Mucosa of stomach (tissue), 1 donor: ENCODE results near the gene WIPF3.

ENCODE experiments used
- H3K27me3 ChIP-seq: one replicate; pipeline ENCODE4 v1.7.0; 2013; ENCODE audit warnings: mild to moderate bottlenecking, low read length; ENCODE audit not compliant: control insufficient read depth, insufficient read depth
- H3K36me3 ChIP-seq: one replicate; pipeline ENCODE4 v1.7.0; 2013; ENCODE audit warnings: low read length; ENCODE audit not compliant: control insufficient read depth, insufficient read depth
- H3K4me1 ChIP-seq: one replicate; pipeline ENCODE4 v1.7.0; 2013; ENCODE audit warnings: mild to moderate bottlenecking, low read length; ENCODE audit not compliant: control insufficient read depth, insufficient read depth
- H3K4me3 ChIP-seq: one replicate; pipeline ENCODE4 v1.7.0; 2013; ENCODE audit warnings: low read length
- H3K9ac ChIP-seq: one replicate; pipeline ENCODE4 v1.7.0; 2013; ENCODE audit warnings: mild to moderate bottlenecking, low read length, moderate library complexity
- H3K9me3 ChIP-seq: one replicate; pipeline ENCODE4 v1.7.0; 2013; ENCODE audit warnings: mild to moderate bottlenecking, low read length, moderate library complexity; ENCODE audit not compliant: control insufficient read depth
- donor health status: Pancreatic carcinoma.

Gene WIPF3

GRCh38 chr7:29854257-29854938 is 48.1 kb downstream of the WIPF3 start:
- H3K9me3 ChIP-seq: no peaks in the 10 kb centered on the region
- peaks cover 37% of the 10 kb centered on the region for H3K4me1 ChIP-seq
- no peaks in the 10 kb centered on the region for H3K36me3 ChIP-seq
- H3K9ac ChIP-seq: no peak overlapping the region
- H3K4me3 ChIP-seq: no peak overlapping the region
- H3K27me3 ChIP-seq: no peaks in the 10 kb centered on the region

GRCh38 chr7:29857654-29858053 is 51.3 kb downstream of the WIPF3 start:
- Histone ChIP-seq H3K27me3 (no peaks in the 10 kb centered on the region), H3K36me3 (no peaks in the 10 kb centered on the region), H3K4me1 (peaks cover 32% of the 10 kb centered on the region), H3K9me3 (no peaks in the 10 kb centered on the region), H3K4me3 (no peak overlapping the region), H3K9ac (no peak overlapping the region)

GRCh38 chr7:29858191-29858951 is 52.1 kb downstream of the WIPF3 start:
- no peak overlapping the region for H3K9ac ChIP-seq
- no peaks in the 10 kb centered on the region for H3K36me3 ChIP-seq
- H3K4me1 ChIP-seq: peaks cover 25% of the 10 kb centered on the region
- no peaks in the 10 kb centered on the region for H3K27me3 ChIP-seq
- H3K9me3 ChIP-seq: no peaks in the 10 kb centered on the region
- H3K4me3 ChIP-seq: no peak overlapping the region

- H3K9me3 ChIP-seq: no peaks in the 10 kb centered on the region
- no peaks in the 10 kb centered on the region for H3K36me3 ChIP-seq
- peaks cover 17% of the 10 kb centered on the region for H3K4me1 ChIP-seq
- no peaks in the 10 kb centered on the region for H3K27me3 ChIP-seq
- H3K9ac ChIP-seq: no peak overlapping the region
- no peak overlapping the region for H3K4me3 ChIP-seq
Observed at GRCh38 chr7:29859104-29859503, 52.8 kb downstream of the WIPF3 start.

GRCh38 chr7:29859524-29860185 is 53.3 kb downstream of the WIPF3 start:
- Histone ChIP-seq H3K4me3 (no peak overlapping the region), H3K9me3 (no peaks in the 10 kb centered on the region), H3K27me3 (no peaks in the 10 kb centered on the region), H3K36me3 (no peaks in the 10 kb centered on the region), H3K4me1 (peaks cover 12% of the 10 kb centered on the region), H3K9ac (no peak overlapping the region)

GRCh38 chr7:29860186-29860585 is 53.9 kb downstream of the WIPF3 start:
- Histone ChIP-seq H3K9ac (no peak overlapping the region), H3K4me3 (no peak overlapping the region), H3K4me1 (peaks cover 9% of the 10 kb centered on the region), H3K27me3 (no peaks in the 10 kb centered on the region), H3K9me3 (no peaks in the 10 kb centered on the region), H3K36me3 (no peaks in the 10 kb centered on the region)

GRCh38 chr7:29861884-29862283 is 55.6 kb downstream of the WIPF3 start:
- no peak overlapping the region for H3K9ac ChIP-seq
- H3K4me1 ChIP-seq: peaks cover 12% of the 10 kb centered on the region

GRCh38 chr7:29864656-29865055 is 58.3 kb downstream of the WIPF3 start:
- Histone ChIP-seq H3K4me1 (peaks cover 8% of the 10 kb centered on the region), H3K27me3 (no peaks in the 10 kb centered on the region), H3K9ac (no peak overlapping the region), H3K36me3 (no peaks in the 10 kb centered on the region), H3K9me3 (no peaks in the 10 kb centered on the region), H3K4me3 (no peak overlapping the region)

More at GRCh38 chr7:29861884-29862283, 55.6 kb downstream of the WIPF3 start:
- H3K27me3 ChIP-seq: no peaks in the 10 kb centered on the region
- H3K36me3 ChIP-seq: no peaks in the 10 kb centered on the region
- H3K9me3 ChIP-seq: no peaks in the 10 kb centered on the region
- no peak overlapping the region for H3K4me3 ChIP-seq

GRCh38 chr7:29865526-29865925 is 59.2 kb downstream of the WIPF3 start:
- Histone ChIP-seq H3K4me3 (no peak overlapping the region), H3K9me3 (no peaks in the 10 kb centered on the region), H3K36me3 (no peaks in the 10 kb centered on the region), H3K27me3 (no peaks in the 10 kb centered on the region), H3K9ac (no peak overlapping the region), H3K4me1 (peaks cover 5% of the 10 kb centered on the region)

GRCh38 chr7:29866490-29866930 is 60.2 kb downstream of the WIPF3 start:
- Histone ChIP-seq H3K4me1 (peaks cover 5% of the 10 kb centered on the region), H3K9me3 (no peaks in the 10 kb centered on the region), H3K27me3 (no peaks in the 10 kb centered on the region), H3K9ac (no peak overlapping the region), H3K36me3 (no peaks in the 10 kb centered on the region), H3K4me3 (no peak overlapping the region)

- H3K36me3 ChIP-seq: no peaks in the 10 kb centered on the region
- no peak overlapping the region for H3K4me3 ChIP-seq
- no peak overlapping the region for H3K9ac ChIP-seq
- H3K27me3 ChIP-seq: no peaks in the 10 kb centered on the region
- H3K4me1 ChIP-seq: no peaks in the 10 kb centered on the region
- no peaks in the 10 kb centered on the region for H3K9me3 ChIP-seq
Observed at GRCh38 chr7:29871787-29872398, 65.6 kb downstream of the WIPF3 start.
